ENCODE measurements around the gene EPN3.

DNA sequence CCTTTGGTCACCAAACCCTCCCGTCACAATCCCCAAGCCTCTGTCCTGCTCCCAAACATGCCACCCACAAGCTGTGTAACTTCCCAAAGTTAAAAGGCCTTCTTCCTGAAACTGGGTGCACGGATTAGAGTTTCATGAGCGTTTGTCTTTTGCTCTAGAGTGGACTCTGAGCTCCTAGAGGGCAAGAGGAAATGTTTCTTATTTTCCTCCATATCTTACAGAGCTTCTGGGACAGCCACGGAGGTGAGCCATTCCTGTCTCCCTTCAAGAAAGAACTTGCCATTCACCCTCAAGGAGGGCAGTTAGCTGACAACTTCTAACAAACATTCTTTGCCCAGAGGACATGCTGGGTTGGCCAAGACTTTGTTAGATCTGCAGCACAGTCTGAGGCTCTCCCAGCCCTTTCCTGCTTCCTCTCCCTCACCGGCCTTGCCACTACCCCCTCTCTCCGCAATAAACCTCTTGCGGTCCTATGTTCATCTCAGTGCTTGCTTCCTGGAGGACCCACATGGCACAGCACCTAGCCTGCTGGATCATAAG is 26.9 kb upstream of the EPN3 start:
- TF ChIP-seq EP300 (IDR thresholded peaks at IDR 0.05) (no peak), POLR2A (IDR thresholded peaks at IDR 0.05; ENCODE audit: low read depth) (no peak), POLR2AphosphoS5 (IDR thresholded peaks at IDR 0.05) (no peak)
- TF ChIP-seq, protein P1, sequence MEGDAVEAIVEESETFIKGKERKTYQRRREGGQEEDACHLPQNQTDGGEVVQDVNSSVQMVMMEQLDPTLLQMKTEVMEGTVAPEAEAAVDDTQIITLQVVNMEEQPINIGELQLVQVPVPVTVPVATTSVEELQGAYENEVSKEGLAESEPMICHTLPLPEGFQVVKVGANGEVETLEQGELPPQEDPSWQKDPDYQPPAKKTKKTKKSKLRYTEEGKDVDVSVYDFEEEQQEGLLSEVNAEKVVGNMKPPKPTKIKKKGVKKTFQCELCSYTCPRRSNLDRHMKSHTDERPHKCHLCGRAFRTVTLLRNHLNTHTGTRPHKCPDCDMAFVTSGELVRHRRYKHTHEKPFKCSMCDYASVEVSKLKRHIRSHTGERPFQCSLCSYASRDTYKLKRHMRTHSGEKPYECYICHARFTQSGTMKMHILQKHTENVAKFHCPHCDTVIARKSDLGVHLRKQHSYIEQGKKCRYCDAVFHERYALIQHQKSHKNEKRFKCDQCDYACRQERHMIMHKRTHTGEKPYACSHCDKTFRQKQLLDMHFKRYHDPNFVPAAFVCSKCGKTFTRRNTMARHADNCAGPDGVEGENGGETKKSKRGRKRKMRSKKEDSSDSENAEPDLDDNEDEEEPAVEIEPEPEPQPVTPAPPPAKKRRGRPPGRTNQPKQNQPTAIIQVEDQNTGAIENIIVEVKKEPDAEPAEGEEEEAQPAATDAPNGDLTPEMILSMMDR (IDR thresholded peaks at IDR 0.05) = no peak
